Activated CD8-positive, alpha-beta memory T cell treated with anti-CD3 and anti-CD28 coated beads for 48 hours (primary cell): ENCODE data around the gene FBN1.

Experiments used
- DNase-seq, 3 experiments: peaks; one replicate each; pipeline ENCODE4 v3.0.0-alpha.2; 2020; ENCODE audit warnings: low read depth in 2 of 3, low spot score in 2 of 3

FBN1 gene

GRCh38 chr15:48652510-48653076, 7.1 kb upstream of the FBN1 start:
- no peak for DNase-seq

DNA sequence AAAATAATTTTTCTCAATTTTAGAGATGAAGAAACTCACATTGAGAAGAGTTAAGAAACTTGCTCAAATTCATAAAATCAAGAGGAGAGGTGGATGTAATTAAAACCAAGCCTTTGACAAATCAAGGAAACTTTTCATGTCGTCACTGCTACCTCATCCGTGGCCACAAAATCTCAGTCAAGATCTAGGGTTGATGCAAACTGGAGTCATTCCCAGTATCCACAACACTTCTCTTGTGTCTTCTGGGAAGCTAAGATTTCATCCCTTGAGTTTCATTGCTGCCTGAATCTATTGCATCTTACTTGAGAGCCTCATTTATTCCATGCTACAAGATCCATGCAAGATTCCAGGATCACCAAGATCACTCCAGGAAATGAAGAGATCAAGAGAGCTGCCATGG, 5.4 kb upstream of the FBN1 start:
- no peak for DNase-seq

- no peak for DNase-seq
Measured at GRCh38 chr15:48647962-48648361, 2.5 kb upstream of the FBN1 start.

DNA sequence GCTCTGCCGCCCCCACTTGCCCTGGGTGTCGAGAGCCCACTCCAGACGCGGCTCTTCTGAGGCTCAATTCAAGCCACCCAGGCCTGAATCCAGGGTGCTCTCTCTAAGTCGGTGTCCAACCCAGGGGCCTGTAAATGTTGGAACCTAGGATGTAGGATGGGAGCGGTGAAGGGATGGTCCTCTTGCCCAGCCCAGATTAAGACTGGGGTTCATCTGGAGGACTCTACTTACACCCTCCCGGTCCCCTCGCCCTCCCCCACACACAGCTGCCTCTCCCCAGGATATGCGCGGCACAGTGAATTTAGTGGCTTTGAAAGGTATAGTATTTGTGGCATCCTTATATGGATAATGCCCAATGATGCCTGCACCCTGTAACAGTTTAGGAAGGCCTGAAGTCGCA, 822 bp upstream of the FBN1 start:
- no peak for DNase-seq

DNA sequence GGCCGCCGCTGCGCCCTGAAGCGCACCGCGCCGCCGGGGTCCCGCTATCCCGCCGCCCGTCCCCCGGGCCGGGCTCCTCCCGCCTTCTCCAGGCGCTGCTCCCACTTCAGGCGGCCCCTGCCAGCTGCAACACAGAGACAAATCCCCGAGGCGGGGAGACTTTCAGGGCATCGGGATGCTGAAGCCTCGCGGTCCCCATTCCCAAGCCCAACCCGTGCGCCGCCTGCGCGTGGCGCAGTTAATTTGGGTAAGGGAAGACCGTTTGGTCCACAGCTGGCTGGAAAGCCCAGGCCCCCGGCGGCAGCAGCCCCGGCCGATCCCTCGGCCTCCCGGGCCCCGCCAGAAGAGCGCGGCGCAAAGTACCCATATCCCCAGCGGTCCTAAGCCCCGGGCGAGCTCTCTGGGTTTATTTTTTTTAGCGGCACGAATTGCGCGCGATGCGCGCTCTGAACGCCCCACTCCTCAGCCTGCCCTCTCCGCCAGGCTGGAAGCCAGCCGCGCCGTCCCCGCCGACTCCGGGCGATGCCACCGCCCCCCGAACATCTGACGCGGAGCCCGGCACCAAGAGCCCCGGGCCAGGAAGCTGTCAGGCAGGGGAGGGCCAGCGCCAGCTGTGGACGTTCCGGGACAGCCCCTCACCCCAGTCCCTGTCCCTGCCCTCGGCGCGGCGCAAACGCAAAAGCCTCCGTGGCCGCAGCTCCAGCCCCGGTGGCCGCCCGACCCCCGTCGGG, 517 bp downstream of the FBN1 start:
- DNase-seq, result no peak

- no peak for DNase-seq
Measured at GRCh38 chr15:48644467-48644826, 1.1 kb downstream of the FBN1 start.

GRCh38 chr15:48643776-48644466, 1.6 kb downstream of the FBN1 start:
- no peak for DNase-seq

DNA sequence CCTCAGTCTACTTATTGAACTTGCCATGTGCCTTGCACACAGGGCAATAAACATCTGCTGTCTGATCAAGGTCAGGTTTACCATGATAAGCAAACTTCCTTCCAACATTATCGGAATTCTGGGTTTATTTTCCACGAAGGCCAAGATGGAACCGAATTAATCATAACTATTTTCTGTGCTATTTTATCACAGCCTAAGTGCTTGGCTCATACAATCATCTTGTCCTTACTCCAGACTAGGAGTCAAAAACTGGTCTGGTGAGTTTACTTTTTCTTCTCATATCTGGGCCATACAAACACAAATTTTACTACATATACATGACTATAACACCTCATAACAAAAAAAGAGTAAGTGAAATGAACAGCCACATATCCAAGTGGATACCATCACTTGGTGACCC, 2.3 kb downstream of the FBN1 start:
- DNase-seq, result no peak

- no peak for DNase-seq
Measured at GRCh38 chr15:48642795-48643194, 2.7 kb downstream of the FBN1 start.

DNA sequence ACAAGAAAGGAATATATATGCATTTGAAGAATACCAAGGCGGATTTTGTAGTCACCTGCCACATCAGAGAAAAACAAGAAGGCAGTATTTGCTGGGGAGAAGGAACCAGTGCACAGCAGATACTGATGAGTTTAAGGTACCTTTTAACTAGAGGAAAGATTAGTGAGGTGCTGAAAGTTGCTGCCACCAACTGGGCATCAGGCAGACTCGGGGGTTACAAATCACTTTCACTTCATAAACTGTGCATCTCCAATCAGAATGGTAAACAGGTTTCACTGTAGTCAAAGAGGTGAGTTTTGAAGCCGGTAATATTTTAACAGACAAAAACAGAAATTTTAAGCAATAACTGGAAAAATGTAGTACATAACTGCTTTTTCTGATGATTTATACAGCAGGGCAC, 4.1 kb downstream of the FBN1 start:
- no peak for DNase-seq

GRCh38 chr15:48638963-48639362, 6.5 kb downstream of the FBN1 start:
- no peak for DNase-seq

GRCh38 chr15:48637639-48638038, 7.9 kb downstream of the FBN1 start:
- DNase-seq, result no peak

- DNase-seq, result no peak
Measured at GRCh38 chr15:48636511-48636910, 9.0 kb downstream of the FBN1 start.

GRCh38 chr15:48634893-48635292, 10.6 kb downstream of the FBN1 start:
- no peak for DNase-seq

GRCh38 chr15:48634096-48634495, 11.4 kb downstream of the FBN1 start:
- no peak for DNase-seq

DNA sequence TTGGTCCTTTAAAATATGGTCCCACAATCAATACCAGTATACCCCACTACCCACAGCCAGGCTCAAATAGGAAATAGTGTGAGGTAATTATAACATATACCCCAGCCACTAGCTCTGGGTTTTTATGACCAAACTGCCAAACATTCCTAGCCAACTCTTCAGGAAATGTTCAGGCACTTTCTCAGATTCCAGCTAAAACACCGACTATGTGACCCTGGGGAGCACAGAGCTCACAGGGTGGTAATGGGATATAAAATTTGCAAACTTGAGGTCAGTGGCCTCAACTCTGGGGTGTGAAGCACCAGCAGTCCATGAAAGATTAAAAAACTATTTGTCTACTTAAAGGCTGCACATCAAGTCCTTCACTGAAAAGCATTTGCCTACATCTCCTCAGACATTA, 12.9 kb downstream of the FBN1 start:
- DNase-seq, result no peak

DNA sequence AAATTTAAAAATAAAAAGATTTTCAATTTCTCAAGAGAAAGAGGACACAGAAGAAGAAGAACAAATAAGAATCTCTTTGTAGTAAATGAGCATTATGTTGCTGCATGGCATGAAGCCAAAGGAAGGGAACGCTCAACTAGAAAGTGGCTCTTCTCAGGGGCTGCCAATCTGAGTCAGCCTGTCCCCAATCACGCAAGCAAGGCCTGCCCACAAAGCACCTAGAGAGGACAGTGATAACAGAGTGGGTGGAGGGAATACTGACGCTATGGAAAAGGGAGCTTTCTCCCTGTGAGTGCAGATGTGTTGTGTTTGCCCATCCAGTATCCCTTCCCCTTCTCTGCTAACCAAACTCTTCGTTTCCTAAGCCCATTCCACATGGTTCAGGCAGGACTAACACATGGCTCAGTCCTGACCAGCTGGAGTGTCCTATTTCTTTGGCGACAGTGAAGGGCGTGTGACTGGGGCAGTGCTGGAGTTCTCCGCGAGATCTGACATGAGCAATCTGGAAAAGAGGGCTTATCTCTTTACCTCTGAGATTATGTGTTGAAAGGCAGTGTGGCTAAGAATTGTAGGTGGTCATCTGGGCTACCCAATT, 14.2 kb downstream of the FBN1 start:
- DNase-seq, result no peak

- DNase-seq, result no peak
Measured at GRCh38 chr15:48630245-48630644, 15.3 kb downstream of the FBN1 start.

- DNase-seq, result no peak
Measured at GRCh38 chr15:48628832-48629231, 16.7 kb downstream of the FBN1 start.

DNA sequence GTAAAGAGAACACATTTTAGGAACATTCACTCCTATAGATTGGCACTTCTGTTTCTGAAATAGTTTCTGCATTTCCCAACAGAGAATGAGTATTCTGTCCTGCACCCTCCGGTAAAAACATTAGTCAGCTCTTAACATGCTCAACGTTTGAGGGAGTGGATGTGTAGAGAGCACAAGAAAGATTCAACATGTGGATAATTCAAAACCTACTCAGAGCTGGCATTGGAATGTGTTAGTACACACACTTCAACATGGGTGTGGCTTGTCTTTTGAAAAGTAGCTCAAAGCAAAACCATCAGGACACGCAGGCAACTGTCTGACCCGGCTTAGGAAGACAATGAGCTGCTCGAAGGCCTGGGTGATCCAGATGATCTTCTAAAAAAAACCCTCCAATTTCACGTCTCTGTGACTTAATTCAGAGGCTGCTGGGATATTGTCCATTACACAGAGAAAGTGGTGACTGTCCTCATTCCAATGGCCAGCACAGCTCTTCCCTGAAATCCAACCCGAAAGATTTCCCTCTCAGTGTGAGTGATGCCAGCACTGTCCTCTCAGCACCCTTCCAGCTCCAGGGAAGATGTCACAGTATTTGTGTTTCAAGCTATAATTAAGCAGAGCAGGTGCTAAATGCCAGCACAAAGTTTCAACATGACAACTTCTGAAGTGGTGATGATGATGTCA, 18.1 kb downstream of the FBN1 start:
- DNase-seq, result no peak

GRCh38 chr15:48625126-48625525, 20.4 kb downstream of the FBN1 start:
- no peak for DNase-seq

GRCh38 chr15:48624700-48625099, 20.8 kb downstream of the FBN1 start:
- DNase-seq, result no peak
